ENCODE measurements around the gene VEPH1. TPM values are rescaled to one million over a fixed set of nuclear protein-coding genes. Genes with fewer than 3 reads are reported as not detected.

Gene VEPH1
- total and polyA plus RNA-seq, 5 experiments from 2014 or later, result not detected

- Mint-ChIP-seq H3K27me3 (peaks cover 0 to 2% (median 0%) of the 10 kb centered on the region in 5 donors), H3K36me3 (peaks cover 0 to 9% (median 5%) of the 10 kb centered on the region in 3 donors), H3K4me1 (peaks cover 4 to 11% (median 6%) of the 10 kb centered on the region in 4 donors), H3K9me3 (no peaks in the 10 kb centered on the region), H3K4me3 (peak overlapping the region in 1 of 10 donors; percentile 29), H3K27ac (peak overlapping the region in 3 of 10 donors; percentile 46 to 82 (median 46))
- ATAC-seq (peak; percentile 100), DNase-seq (peak; percentile 38 to 82 (median 62))
- POLR2A ChIA-PET, result interaction anchor here (0.9 kb wide), 1 partner anchor 79 kb away, joined by 7 read pairs; the partner anchor contains the start of gene CCNL1
Measured at GRCh38 chr3:157239082-157239704, 264.0 kb downstream of the VEPH1 start.

GRCh38 chr3:157238457-157238856, 264.8 kb downstream of the VEPH1 start:
- Mint-ChIP-seq H3K27me3 (peaks cover 0 to 2% (median 0%) of the 10 kb centered on the region in 5 donors), H3K36me3 (peaks cover 0 to 9% (median 2%) of the 10 kb centered on the region in 3 donors), H3K4me3 (no peak overlapping the region), H3K9me3 (no peaks in the 10 kb centered on the region), H3K4me1 (peaks cover 4 to 11% (median 6%) of the 10 kb centered on the region in 4 donors), H3K27ac (no peak overlapping the region)
- DNase-seq, result no peak
- no peak for ATAC-seq
- POLR2A ChIA-PET, result no interaction called here

- ATAC-seq, result no peak
- H3K27ac Mint-ChIP-seq, result peak overlapping the region in 1 of 10 donors; percentile 21
- H3K4me1 Mint-ChIP-seq, result peaks cover 6 to 11% (median 6%) of the 10 kb centered on the region in 4 donors
- POLR2A ChIA-PET, result no interaction called here
- H3K36me3 Mint-ChIP-seq, result peaks cover 0 to 9% (median 2%) of the 10 kb centered on the region in 3 donors
- no peaks in the 10 kb centered on the region for H3K9me3 Mint-ChIP-seq
- peaks cover 0 to 2% (median 0%) of the 10 kb centered on the region in 5 donors for H3K27me3 Mint-ChIP-seq
- DNase-seq, result no peak
- H3K4me3 Mint-ChIP-seq, result no peak overlapping the region
Measured at GRCh38 chr3:157237886-157238285, 265.3 kb downstream of the VEPH1 start.

- Mint-ChIP-seq H3K27me3 (peaks cover 0 to 4% (median 0%) of the 10 kb centered on the region in 5 donors), H3K36me3 (peaks cover 0 to 8% (median 2%) of the 10 kb centered on the region in 3 donors), H3K27ac (no peak overlapping the region), H3K9me3 (no peaks in the 10 kb centered on the region), H3K4me3 (no peak overlapping the region), H3K4me1 (peaks cover 6 to 14% (median 9%) of the 10 kb centered on the region in 4 donors)
- POLR2A ChIA-PET, result no interaction called here
- DNase-seq (no peak), ATAC-seq (no peak)
Measured at GRCh38 chr3:157235291-157235690, 267.9 kb downstream of the VEPH1 start.

DNA sequence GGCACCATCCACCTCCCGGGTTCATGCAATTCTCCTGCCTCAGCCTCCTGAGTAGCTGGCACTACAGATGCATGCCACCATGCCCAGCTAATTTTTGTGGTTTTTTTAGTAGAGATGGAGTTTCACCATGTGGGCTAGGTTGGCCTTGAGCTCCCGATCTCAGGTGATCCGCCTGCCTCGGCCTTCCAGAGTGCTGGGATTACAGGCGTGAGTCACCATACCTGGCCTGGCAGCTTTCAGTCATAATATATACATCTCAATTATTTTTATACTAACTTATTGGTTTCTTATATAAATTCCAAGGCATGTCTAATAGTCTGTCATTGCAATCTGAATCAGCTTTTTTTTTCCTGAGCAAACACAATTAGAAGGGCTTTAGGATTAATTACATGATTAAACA, 269.3 kb downstream of the VEPH1 start:
- no peak overlapping the region for H3K27ac Mint-ChIP-seq
- H3K27me3 Mint-ChIP-seq, result peaks cover 0 to 4% (median 0%) of the 10 kb centered on the region in 5 donors
- no peaks in the 10 kb centered on the region for H3K9me3 Mint-ChIP-seq
- H3K4me3 Mint-ChIP-seq, result no peak overlapping the region
- ATAC-seq, result no peak
- DNase-seq, result no peak
- peaks cover under 1 to 8% (median 4%) of the 10 kb centered on the region in 4 donors for H3K4me1 Mint-ChIP-seq
- POLR2A ChIA-PET, result no interaction called here
- peaks cover 0 to 4% (median 2%) of the 10 kb centered on the region in 3 donors for H3K36me3 Mint-ChIP-seq

DNA sequence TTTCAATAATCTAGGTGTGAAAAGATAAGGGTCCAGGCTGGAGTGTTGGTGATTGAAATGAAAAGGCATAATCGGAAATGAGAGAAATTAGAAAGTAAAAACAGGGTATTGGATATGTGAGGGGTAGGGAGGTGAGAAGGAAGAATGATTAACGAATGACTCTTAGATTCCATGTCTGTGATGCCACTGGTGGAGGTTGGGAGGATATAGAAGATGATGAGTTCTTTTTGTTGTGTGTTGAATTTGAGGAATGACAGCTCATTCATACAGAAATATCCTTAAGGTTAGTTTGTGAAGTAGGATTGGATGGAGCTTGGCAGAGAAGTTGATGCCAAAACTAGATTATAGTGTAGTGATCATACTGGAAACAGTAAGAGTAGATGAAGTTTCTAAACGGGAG, 271.1 kb downstream of the VEPH1 start:
- DNase-seq (no peak), ATAC-seq (no peak)
- Mint-ChIP-seq H3K4me1 (peaks cover 0 to 11% (median 4%) of the 10 kb centered on the region in 4 donors), H3K27ac (no peak overlapping the region), H3K36me3 (peaks cover 0 to 5% (median 4%) of the 10 kb centered on the region in 3 donors), H3K9me3 (no peaks in the 10 kb centered on the region), H3K4me3 (no peak overlapping the region), H3K27me3 (peaks cover 0 to 4% (median 0%) of the 10 kb centered on the region in 5 donors)
- POLR2A ChIA-PET, result no interaction called here

- H3K27ac Mint-ChIP-seq, result no peak overlapping the region
- H3K27me3 Mint-ChIP-seq, result peaks cover 0 to 4% (median 0%) of the 10 kb centered on the region in 5 donors
- peaks cover 0 to 7% (median 5%) of the 10 kb centered on the region in 3 donors for H3K36me3 Mint-ChIP-seq
- no peak overlapping the region for H3K4me3 Mint-ChIP-seq
- DNase-seq (no peak), ATAC-seq (no peak)
- POLR2A ChIA-PET, result no interaction called here
- no peaks in the 10 kb centered on the region for H3K9me3 Mint-ChIP-seq
- peaks cover 1 to 12% (median 5%) of the 10 kb centered on the region in 4 donors for H3K4me1 Mint-ChIP-seq
Measured at GRCh38 chr3:157231071-157231470, 272.1 kb downstream of the VEPH1 start.

- no peak overlapping the region for H3K4me3 Mint-ChIP-seq
- POLR2A ChIA-PET, result no interaction called here
- no peak overlapping the region for H3K27ac Mint-ChIP-seq
- no peak for DNase-seq
- H3K36me3 Mint-ChIP-seq, result peaks cover 0 to 8% (median 7%) of the 10 kb centered on the region in 3 donors
- H3K27me3 Mint-ChIP-seq, result no peaks in the 10 kb centered on the region
- no peaks in the 10 kb centered on the region for H3K9me3 Mint-ChIP-seq
- H3K4me1 Mint-ChIP-seq, result peaks cover 0 to 7% (median 6%) of the 10 kb centered on the region in 4 donors
- no peak for ATAC-seq
Measured at GRCh38 chr3:157226173-157226847, 276.9 kb downstream of the VEPH1 start.

DNA sequence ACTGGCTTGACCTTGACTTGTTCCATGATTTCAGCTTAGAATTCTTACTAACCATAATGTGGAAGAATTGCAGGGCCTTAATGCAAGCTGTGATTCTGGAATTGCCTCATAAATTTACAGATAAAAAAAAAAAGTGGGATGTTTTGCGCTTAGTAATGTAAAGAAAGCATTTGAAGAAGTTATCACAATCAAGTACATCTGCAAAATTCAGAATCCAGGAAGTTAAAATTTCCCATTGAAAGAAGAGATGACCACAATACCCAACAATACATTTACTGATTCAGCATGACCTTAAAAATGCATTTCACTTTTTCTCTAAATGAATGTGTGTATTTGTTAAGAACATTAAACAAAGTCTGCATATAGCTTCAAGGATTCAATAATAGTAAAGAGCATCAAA, 278.2 kb downstream of the VEPH1 start:
- no peaks in the 10 kb centered on the region for H3K9me3 Mint-ChIP-seq
- no peak for DNase-seq
- peaks cover 0 to 7% (median 5%) of the 10 kb centered on the region in 3 donors for H3K36me3 Mint-ChIP-seq
- H3K4me1 Mint-ChIP-seq, result peaks cover 0 to 7% (median 6%) of the 10 kb centered on the region in 4 donors
- H3K27ac Mint-ChIP-seq, result no peak overlapping the region
- H3K27me3 Mint-ChIP-seq, result no peaks in the 10 kb centered on the region
- H3K4me3 Mint-ChIP-seq, result no peak overlapping the region
- no peak for ATAC-seq
- POLR2A ChIA-PET, result no interaction called here

GRCh38 chr3:157220883-157221282, 282.3 kb downstream of the VEPH1 start:
- ATAC-seq (no peak), DNase-seq (no peak)
- no peaks in the 10 kb centered on the region for H3K9me3 Mint-ChIP-seq
- H3K27ac Mint-ChIP-seq, result no peak overlapping the region
- H3K4me1 Mint-ChIP-seq, result peaks cover 0 to 3% (median under 1%) of the 10 kb centered on the region in 4 donors
- H3K4me3 Mint-ChIP-seq, result no peak overlapping the region
- POLR2A ChIA-PET, result no interaction called here
- H3K36me3 Mint-ChIP-seq, result peaks cover 0 to 3% (median 0%) of the 10 kb centered on the region in 3 donors
- no peaks in the 10 kb centered on the region for H3K27me3 Mint-ChIP-seq

DNA sequence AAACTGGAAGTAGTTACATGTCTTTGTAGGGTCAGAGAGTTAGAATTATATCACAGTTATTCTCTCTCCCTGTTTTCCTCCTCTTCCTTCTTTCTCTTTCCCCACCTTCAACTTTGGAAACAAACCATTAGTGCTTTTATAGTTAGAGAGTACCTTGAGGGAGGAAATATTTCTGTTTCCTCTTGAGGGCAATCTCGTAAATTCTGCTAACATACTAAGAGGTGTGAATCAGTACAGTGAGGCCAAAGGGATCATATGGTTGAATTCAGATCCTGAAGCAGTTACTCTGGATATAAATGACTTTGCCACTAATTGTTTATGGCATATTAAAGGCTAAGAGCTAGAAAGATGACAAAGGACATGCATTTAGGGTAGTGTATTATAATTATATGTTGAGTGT, 283.0 kb downstream of the VEPH1 start:
- POLR2A ChIA-PET, result no interaction called here
- Mint-ChIP-seq H3K27me3 (no peaks in the 10 kb centered on the region), H3K27ac (no peak overlapping the region), H3K4me1 (peaks cover 0 to 2% (median 0%) of the 10 kb centered on the region in 4 donors), H3K4me3 (no peak overlapping the region), H3K36me3 (peaks cover 0 to 3% (median 0%) of the 10 kb centered on the region in 3 donors), H3K9me3 (no peaks in the 10 kb centered on the region)
- DNase-seq, result no peak
- ATAC-seq, result no peak

DNA sequence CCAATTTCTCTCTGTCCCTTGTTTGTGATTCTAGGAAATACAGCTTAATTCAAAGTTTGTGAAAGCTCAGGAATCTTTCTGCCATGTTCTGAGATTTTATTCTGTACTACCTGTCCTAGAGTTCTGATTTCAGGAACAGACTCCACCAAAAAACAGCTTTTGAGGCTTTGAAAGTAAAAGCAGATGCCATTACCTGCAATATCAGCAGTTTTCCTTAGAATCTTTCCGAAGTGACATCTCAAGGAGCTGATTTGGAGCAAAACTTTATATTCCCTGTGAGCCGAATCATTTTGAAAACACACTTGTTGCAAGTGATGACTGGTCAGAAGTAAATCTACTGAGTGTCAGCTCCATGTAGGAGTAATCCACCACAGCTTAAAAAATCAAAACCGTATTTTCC, 284.0 kb downstream of the VEPH1 start:
- H3K36me3 Mint-ChIP-seq, result no peaks in the 10 kb centered on the region
- no peak overlapping the region for H3K27ac Mint-ChIP-seq
- DNase-seq (no peak), ATAC-seq (no peak)
- H3K9me3 Mint-ChIP-seq, result no peaks in the 10 kb centered on the region
- POLR2A ChIA-PET, result no interaction called here
- H3K4me3 Mint-ChIP-seq, result no peak overlapping the region
- H3K27me3 Mint-ChIP-seq, result no peaks in the 10 kb centered on the region
- no peaks in the 10 kb centered on the region for H3K4me1 Mint-ChIP-seq
